HG03457 (cell line): ENCODE data around the gene CPSF6.

Source experiments
- ATAC-seq: cut with Tn5 transposase; IDR thresholded peaks from one replicate; pipeline ENCODE4 v1.9.1; 2021; ENCODE audit warnings: moderate number of reproducible peaks; ENCODE audit not compliant: unreplicated experiment

The CPSF6 gene

DNA sequence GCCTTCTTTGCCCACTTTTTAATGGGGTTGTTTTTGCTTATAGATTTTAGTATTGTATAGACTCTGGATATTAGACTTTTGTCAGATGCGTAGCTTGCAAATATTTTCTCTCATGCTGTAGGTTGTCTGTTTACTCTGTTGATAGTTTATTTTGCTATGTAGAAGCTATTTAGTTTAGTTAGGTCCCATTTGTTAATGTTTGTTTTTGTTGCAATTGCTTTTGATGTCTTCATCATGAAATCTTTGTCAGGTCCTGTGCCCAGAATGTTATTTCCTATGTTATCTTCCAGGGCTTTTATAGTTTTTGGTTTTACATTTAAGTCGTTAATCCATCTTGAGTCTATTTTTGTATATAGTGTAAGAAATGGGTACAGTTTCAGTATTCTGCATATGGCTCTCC lies 78.9 kb downstream of the CPSF6 start:
- ATAC-seq: no peak

DNA sequence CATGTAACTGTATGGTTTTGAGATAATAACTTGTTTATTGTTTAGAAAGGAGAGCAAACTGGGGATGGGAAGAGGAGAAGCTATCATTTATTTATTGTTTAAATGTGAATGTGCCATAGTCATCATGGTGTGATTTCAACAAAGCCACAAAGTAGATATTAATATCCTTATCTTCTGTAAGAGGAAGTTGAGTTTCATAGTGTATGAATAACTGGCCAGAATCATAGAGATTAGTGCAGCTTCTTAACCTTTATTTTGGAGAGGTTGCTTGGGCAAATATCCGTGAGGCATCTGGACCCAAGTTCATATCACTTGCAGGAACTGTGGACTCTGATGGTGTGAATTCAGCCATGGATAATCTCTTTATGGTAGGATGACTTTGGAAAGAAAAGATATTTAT lies 82.0 kb downstream of the CPSF6 start:
- ATAC-seq: no peak
